Ovary (tissue), 3 donors: ENCODE measurements around the gene CBX2.

ENCODE experiments used
- POLR2A ChIP-seq: fragments of 450-650 bp; IDR thresholded peaks from one replicate; pipeline ENCODE4 v1.6.1; 2017; ENCODE audit warnings: antibody characterized with exemption, mild to moderate bottlenecking, moderate library complexity
- TF ChIP-seq, protein P1 (sequence below), 3 donors: fragments of 450-650 bp in 2 of 3; fragments of 200-600 bp in 1 of 3; IDR thresholded peaks; one replicate each; pipeline versions ENCODE4 v1.5.1 to v1.8.0; 2016 to 2022; ENCODE audit warnings: antibody characterized with exemption in 3 of 3, mild to moderate bottlenecking in 1 of 3
- donor health status: DM: no; HTN: no; CAD: no.

DNA sequence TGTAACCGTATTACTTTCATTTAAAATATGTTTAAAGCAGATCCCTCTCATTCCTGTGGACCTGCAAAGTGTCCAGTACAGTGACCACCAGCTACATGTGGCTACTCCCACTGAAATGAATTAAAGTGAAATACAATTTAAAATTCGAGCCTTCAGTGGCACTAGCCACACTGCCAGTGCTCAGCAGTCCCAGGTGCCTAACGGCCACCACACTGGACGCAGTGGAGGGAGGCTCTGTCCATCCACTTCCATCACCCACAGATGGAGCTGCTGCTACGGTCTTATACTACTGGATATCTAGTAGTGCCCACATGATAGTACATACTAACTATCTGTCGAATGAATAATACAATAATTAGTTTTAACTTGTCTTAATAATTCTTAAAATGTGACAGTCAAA is 2.3 kb upstream of the CBX2 start:
- TF ChIP-seq, protein P1, sequence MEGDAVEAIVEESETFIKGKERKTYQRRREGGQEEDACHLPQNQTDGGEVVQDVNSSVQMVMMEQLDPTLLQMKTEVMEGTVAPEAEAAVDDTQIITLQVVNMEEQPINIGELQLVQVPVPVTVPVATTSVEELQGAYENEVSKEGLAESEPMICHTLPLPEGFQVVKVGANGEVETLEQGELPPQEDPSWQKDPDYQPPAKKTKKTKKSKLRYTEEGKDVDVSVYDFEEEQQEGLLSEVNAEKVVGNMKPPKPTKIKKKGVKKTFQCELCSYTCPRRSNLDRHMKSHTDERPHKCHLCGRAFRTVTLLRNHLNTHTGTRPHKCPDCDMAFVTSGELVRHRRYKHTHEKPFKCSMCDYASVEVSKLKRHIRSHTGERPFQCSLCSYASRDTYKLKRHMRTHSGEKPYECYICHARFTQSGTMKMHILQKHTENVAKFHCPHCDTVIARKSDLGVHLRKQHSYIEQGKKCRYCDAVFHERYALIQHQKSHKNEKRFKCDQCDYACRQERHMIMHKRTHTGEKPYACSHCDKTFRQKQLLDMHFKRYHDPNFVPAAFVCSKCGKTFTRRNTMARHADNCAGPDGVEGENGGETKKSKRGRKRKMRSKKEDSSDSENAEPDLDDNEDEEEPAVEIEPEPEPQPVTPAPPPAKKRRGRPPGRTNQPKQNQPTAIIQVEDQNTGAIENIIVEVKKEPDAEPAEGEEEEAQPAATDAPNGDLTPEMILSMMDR (IDR thresholded peaks at IDR 0.05), result no peak
- TF ChIP-seq POLR2A, result no peak
